Effector CD8-positive, alpha-beta T cell (primary cell): ENCODE data around the gene SIRPB2.
"Not testable (repeated sequence)": the region's sequence is repeated elsewhere in the genome, so short reads cannot be mapped to it uniquely, and the experiment has no call there.

ENCODE experiments used
- DNase-seq: peaks from one replicate; lab custom pipeline; 2025; lab: John Stamatoyannopoulos, UW

SIRPB2 gene

GRCh38 chr20:1499528-1500420, 8.6 kb upstream of the SIRPB2 start:
- DNase-seq = no peak

GRCh38 chr20:1497371-1497770, 6.2 kb upstream of the SIRPB2 start:
- not testable (repeated sequence) for DNase-seq

GRCh38 chr20:1496930-1497329, 5.7 kb upstream of the SIRPB2 start:
- no peak for DNase-seq

- DNase-seq = no peak
Measured at GRCh38 chr20:1494436-1494835, 3.2 kb upstream of the SIRPB2 start.

GRCh38 chr20:1493536-1493935, 2.3 kb upstream of the SIRPB2 start:
- no peak for DNase-seq

GRCh38 chr20:1491860-1492642, 831 bp upstream of the SIRPB2 start:
- no peak for DNase-seq

- no peak for DNase-seq
Measured at GRCh38 chr20:1490643-1491195, 501 bp downstream of the SIRPB2 start.

GRCh38 chr20:1489764-1490436, 1.3 kb downstream of the SIRPB2 start:
- DNase-seq = no peak

GRCh38 chr20:1489325-1489724, 1.9 kb downstream of the SIRPB2 start:
- no peak for DNase-seq

- no peak for DNase-seq
Measured at GRCh38 chr20:1486566-1486965, 4.7 kb downstream of the SIRPB2 start.

GRCh38 chr20:1484438-1485116, 6.6 kb downstream of the SIRPB2 start:
- DNase-seq = no peak

- DNase-seq = no peak
Measured at GRCh38 chr20:1479831-1480595, 11.2 kb downstream of the SIRPB2 start.

- no peak for DNase-seq
Measured at GRCh38 chr20:1478566-1478965, 12.7 kb downstream of the SIRPB2 start.

GRCh38 chr20:1477896-1478490, 13.2 kb downstream of the SIRPB2 start:
- no peak for DNase-seq

- DNase-seq = no peak
Measured at GRCh38 chr20:1474817-1475603, 16.2 kb downstream of the SIRPB2 start.

- DNase-seq = no peak
Measured at GRCh38 chr20:1474325-1474724, 16.9 kb downstream of the SIRPB2 start.

GRCh38 chr20:1473246-1474220, 17.7 kb downstream of the SIRPB2 start:
- DNase-seq = no peak

- no peak for DNase-seq
Measured at GRCh38 chr20:1472556-1473245, 18.5 kb downstream of the SIRPB2 start.
